Osteoblast (primary cell): Measurements from ENCODE around the gene PTK6. TPM values are rescaled to one million over a fixed set of nuclear protein-coding genes. Genes with fewer than 3 reads are reported as not detected.

Experiments used
- DNase-seq: peaks from one replicate; pipeline ENCODE4 v3.0.0; 2011; ENCODE audit warnings: low spot score, mixed read lengths; ENCODE audit not compliant: insufficient read length; ENCODE audit errors: missing footprints
- H2AFZ ChIP-seq: 2 replicates; pipeline ENCODE4 v1.6.0; 2011; ENCODE audit warnings: mild to moderate bottlenecking, low read length
- H3K27ac ChIP-seq: 2 replicates; pipeline ENCODE4 v1.5.1; 2011; ENCODE audit warnings: mild to moderate bottlenecking, low read depth, low read length, moderate library complexity
- H3K27me3 ChIP-seq: 2 replicates; pipeline ENCODE4 v1.6.0; 2012; ENCODE audit warnings: mild to moderate bottlenecking, control low read depth, inconsistent platforms, low read length, moderate library complexity; ENCODE audit not compliant: insufficient read depth
- H3K36me3 ChIP-seq: 2 replicates; pipeline ENCODE4 v1.5.1; 2011; ENCODE audit warnings: mild to moderate bottlenecking, low read length, control low read depth, moderate library complexity; ENCODE audit not compliant: insufficient read depth
- H3K4me1 ChIP-seq: 2 replicates; pipeline ENCODE4 v1.5.1; 2011; ENCODE audit warnings: mild to moderate bottlenecking, low read length, control low read depth, moderate library complexity; ENCODE audit not compliant: insufficient read depth
- H3K4me2 ChIP-seq: 2 replicates; pipeline ENCODE4 v1.6.0; 2011; ENCODE audit warnings: mild to moderate bottlenecking, low read length; ENCODE audit not compliant: insufficient read depth
- H3K4me3 ChIP-seq: fragments of 200-600 bp; sonication (generic); 3 replicates; pipeline ENCODE4 v1.5.1; 2012; ENCODE audit warnings: mild to moderate bottlenecking, low read length, inconsistent platforms; ENCODE audit not compliant: insufficient read depth
- H3K79me2 ChIP-seq: 2 replicates; pipeline ENCODE4 v1.6.0; 2012; ENCODE audit warnings: mild to moderate bottlenecking, low read length, control low read depth, inconsistent platforms; ENCODE audit not compliant: insufficient read depth
- H3K9me3 ChIP-seq: 2 replicates; pipeline ENCODE4 v1.5.1; 2011; ENCODE audit warnings: low read depth, low read length, control low read depth
- H4K20me1 ChIP-seq: 2 replicates; pipeline ENCODE4 v1.6.0; 2012; ENCODE audit warnings: mild to moderate bottlenecking, low read length, control low read depth; ENCODE audit not compliant: insufficient read depth
- total RNA-seq: library from RNA; depleted of rRNA; stranded (reverse); fragments of >200 nt; gene quantifications from 2 replicates; pipeline ENCODE4 v1.2.3, GENCODE V29; 2012
- TF ChIP-seq, protein P1 (sequence below): IDR thresholded peaks from 2 replicates; pipeline ENCODE4 v1.5.1; 2011; ENCODE audit warnings: mild to moderate bottlenecking, low read depth, low read length, moderate library complexity; ENCODE audit errors: extremely low read depth

Gene PTK6
- total RNA-seq, 1 donor = not detected

DNA sequence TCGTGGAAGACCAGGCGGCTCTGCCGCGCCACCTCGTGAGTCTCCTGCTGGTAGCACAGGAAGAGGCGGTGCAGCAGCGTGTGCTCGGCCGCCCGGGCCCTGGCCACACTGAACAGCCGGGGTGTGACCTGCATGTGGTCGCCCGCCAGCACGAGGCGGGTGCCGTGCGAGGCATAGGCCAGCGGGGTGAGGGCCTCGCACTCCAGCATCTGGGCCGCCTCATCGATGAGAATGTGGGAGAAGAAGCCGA lies 29.9 kb upstream of the PTK6 start:
- Histone ChIP-seq H3K4me2 (no peak overlapping the region), H4K20me1 (no peaks in the 10 kb centered on the region), H3K9me3 (no peaks in the 10 kb centered on the region), H3K36me3 (no peaks in the 10 kb centered on the region), H3K27me3 (no peaks in the 10 kb centered on the region), H3K4me3 (no peak overlapping the region), H2AFZ (no peak overlapping the region), H3K79me2 (no peaks in the 10 kb centered on the region), H3K27ac (no peak overlapping the region), H3K4me1 (no peaks in the 10 kb centered on the region)
- no peak for DNase-seq
- TF ChIP-seq, protein P1, sequence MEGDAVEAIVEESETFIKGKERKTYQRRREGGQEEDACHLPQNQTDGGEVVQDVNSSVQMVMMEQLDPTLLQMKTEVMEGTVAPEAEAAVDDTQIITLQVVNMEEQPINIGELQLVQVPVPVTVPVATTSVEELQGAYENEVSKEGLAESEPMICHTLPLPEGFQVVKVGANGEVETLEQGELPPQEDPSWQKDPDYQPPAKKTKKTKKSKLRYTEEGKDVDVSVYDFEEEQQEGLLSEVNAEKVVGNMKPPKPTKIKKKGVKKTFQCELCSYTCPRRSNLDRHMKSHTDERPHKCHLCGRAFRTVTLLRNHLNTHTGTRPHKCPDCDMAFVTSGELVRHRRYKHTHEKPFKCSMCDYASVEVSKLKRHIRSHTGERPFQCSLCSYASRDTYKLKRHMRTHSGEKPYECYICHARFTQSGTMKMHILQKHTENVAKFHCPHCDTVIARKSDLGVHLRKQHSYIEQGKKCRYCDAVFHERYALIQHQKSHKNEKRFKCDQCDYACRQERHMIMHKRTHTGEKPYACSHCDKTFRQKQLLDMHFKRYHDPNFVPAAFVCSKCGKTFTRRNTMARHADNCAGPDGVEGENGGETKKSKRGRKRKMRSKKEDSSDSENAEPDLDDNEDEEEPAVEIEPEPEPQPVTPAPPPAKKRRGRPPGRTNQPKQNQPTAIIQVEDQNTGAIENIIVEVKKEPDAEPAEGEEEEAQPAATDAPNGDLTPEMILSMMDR = no peak

- TF ChIP-seq, protein P1 = no peak
- Histone ChIP-seq H4K20me1 (no peaks in the 10 kb centered on the region), H3K4me3 (no peak overlapping the region), H3K4me1 (no peaks in the 10 kb centered on the region), H3K36me3 (no peaks in the 10 kb centered on the region), H3K79me2 (no peaks in the 10 kb centered on the region), H3K4me2 (no peak overlapping the region), H3K9me3 (no peaks in the 10 kb centered on the region), H2AFZ (no peak overlapping the region), H3K27ac (no peak overlapping the region), H3K27me3 (no peaks in the 10 kb centered on the region)
- DNase-seq = no peak
Measured at GRCh38 chr20:63566395-63567135, 29.4 kb upstream of the PTK6 start.

- Histone ChIP-seq H2AFZ (no peak overlapping the region), H3K27me3 (no peaks in the 10 kb centered on the region), H3K4me1 (no peaks in the 10 kb centered on the region), H3K4me2 (no peak overlapping the region), H3K27ac (no peak overlapping the region), H3K36me3 (no peaks in the 10 kb centered on the region), H3K79me2 (no peaks in the 10 kb centered on the region), H3K4me3 (no peak overlapping the region), H3K9me3 (no peaks in the 10 kb centered on the region), H4K20me1 (no peaks in the 10 kb centered on the region)
- TF ChIP-seq, protein P1 = no peak
- no peak for DNase-seq
Measured at GRCh38 chr20:63565699-63566335, 28.6 kb upstream of the PTK6 start.

DNA sequence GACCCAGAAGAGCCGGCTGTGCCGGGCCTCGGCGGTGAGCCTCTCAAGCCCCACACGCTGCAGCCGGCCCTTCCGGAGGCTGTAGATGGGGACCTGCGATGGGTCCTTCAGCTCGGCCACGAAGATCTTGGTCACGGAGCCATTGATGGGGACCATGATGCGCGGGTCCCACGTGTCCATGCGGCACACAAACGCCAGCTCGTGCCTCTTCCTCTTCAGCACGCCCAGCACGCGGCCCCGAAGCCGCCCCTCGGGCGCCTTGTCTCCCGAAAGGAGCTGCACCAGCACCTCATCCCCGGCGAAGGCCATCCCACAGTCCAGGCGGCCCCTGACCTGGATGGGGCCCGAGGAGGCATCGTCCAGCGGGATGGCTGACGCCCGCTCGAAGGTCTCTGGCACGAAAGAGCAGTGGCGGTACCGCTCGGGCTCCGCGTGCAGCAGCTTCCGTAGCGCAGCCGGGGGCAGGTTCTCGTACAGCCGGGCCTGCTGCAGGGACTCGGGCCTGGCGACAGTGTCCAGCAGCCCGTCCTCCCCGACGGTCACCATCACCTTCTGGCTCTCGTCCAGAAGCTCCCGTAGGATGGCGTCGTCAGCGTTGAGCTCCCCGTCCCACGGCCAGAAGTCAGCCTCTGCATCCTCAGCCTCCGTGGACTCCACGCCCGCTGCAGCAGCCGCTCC lies 28.0 kb upstream of the PTK6 start:
- H2AFZ ChIP-seq = no peak overlapping the region
- no peaks in the 10 kb centered on the region for H3K27me3 ChIP-seq
- H3K4me2 ChIP-seq = no peak overlapping the region
- no peak overlapping the region for H3K4me3 ChIP-seq
- H4K20me1 ChIP-seq = no peaks in the 10 kb centered on the region
- TF ChIP-seq, protein P1 = no peak
- H3K4me1 ChIP-seq = no peaks in the 10 kb centered on the region
- no peaks in the 10 kb centered on the region for H3K79me2 ChIP-seq
- H3K9me3 ChIP-seq = no peaks in the 10 kb centered on the region
- no peak overlapping the region for H3K27ac ChIP-seq
- DNase-seq = no peak
- no peaks in the 10 kb centered on the region for H3K36me3 ChIP-seq
